ENCODE data around the gene BAHCC1. TPM values are rescaled to one million over a fixed set of nuclear protein-coding genes. Genes with fewer than 3 reads are reported as not detected.

Gene BAHCC1
- total and polyA plus RNA-seq, 9 of the 15 experiments (the other 6 are each of a cell fraction or from before 2014, with no cell fraction given): 0.14 to 26.9 (median 5.0) TPM

DNA sequence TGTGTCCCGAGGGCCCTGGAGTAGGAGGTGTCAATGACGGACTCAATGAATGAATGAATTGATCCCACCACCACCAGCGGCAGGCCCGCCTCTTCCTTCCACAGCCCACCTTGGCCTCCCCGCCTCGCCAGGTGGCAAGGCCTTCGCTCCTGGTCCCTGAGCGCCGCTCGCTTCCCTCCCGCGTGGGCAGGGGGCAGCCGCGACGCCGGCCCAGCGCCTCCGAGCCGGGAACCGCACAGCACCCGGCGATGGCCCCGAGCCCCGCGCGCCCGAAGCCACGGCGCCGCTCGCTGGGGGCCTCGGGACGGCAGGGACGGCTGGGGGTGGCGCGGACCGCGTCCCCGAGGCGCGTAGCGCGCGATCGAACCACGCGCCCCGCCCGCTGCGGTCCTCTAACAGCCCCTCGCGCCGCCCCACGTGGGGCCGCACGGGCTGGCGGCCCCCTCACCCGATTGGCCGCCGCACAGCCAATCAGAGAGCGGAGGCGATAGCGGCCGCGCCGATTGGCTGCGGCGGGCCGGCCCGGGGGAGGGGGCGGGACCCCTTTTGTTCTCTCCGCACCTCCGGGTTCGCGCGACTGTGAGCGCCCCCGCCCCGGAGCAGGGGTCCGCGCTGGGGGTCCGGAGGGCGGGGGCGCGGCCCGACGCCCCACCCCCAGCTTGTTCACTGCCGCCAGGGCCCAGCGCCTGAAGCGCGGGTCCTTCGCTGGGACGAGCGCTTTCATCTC, 86.0 kb downstream of the BAHCC1 start (continued):
- TF ChIP-seq, protein P1, sequence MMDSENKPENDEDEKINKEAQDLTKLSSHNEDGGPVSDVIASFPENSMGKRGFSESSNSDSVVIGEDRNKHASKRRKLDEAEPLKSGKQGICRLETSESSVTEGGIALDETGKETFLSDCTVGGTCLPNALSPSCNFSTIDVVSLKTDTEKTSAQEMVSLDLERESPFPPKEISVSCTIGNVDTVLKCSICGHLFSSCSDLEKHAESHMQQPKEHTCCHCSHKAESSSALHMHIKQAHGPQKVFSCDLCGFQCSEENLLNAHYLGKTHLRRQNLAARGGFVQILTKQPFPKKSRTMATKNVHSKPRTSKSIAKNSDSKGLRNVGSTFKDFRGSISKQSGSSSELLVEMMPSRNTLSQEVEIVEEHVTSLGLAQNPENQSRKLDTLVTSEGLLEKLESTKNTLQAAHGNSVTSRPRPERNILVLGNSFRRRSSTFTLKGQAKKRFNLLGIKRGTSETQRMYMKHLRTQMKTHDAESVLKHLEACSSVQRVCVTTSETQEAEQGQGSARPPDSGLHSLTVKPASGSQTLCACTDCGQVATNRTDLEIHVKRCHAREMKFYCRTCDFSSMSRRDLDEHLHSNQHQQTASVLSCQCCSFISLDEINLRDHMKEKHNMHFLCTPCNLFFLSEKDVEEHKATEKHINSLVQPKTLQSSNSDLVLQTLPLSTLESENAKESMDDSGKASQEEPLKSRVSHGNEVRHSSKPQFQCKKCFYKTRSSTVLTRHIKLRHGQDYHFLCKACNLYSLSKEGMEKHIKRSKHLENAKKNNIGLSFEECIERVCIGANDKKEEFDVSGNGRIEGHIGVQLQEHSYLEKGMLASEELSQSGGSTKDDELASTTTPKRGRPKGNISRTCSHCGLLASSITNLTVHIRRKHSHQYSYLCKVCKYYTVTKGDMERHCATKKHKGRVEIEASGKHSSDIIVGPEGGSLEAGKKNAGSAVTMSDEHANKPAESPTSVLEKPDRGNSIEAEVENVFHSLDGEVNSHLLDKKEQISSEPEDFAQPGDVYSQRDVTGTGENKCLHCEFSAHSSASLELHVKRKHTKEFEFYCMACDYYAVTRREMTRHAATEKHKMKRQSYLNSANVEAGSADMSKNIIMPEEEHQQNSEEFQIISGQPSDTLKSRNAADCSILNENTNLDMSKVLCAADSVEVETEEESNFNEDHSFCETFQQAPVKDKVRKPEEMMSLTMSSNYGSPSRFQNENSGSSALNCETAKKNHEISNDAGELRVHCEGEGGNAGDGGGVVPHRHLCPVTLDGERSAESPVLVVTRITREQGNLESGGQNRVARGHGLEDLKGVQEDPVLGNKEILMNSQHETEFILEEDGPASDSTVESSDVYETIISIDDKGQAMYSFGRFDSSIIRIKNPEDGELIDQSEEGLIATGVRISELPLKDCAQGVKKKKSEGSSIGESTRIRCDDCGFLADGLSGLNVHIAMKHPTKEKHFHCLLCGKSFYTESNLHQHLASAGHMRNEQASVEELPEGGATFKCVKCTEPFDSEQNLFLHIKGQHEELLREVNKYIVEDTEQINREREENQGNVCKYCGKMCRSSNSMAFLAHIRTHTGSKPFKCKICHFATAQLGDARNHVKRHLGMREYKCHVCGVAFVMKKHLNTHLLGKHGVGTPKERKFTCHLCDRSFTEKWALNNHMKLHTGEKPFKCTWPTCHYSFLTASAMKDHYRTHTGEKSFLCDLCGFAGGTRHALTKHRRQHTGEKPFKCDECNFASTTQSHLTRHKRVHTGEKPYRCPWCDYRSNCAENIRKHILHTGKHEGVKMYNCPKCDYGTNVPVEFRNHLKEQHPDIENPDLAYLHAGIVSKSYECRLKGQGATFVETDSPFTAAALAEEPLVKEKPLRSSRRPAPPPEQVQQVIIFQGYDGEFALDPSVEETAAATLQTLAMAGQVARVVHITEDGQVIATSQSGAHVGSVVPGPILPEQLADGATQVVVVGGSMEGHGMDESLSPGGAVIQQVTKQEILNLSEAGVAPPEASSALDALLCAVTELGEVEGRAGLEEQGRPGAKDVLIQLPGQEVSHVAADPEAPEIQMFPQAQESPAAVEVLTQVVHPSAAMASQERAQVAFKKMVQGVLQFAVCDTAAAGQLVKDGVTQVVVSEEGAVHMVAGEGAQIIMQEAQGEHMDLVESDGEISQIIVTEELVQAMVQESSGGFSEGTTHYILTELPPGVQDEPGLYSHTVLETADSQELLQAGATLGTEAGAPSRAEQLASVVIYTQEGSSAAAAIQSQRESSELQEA (IDR thresholded peaks at IDR 0.05; ENCODE audit: low read depth): no peak
- TF ChIP-seq SMARCE1 (IDR thresholded peaks at IDR 0.05): no peak
- no peak for TF ChIP-seq POLR3A (IDR thresholded peaks at IDR 0.05; ENCODE audit: borderline replicate concordance, extremely low read depth, insufficient read depth, insufficient read length)
- TF ChIP-seq, protein P2, sequence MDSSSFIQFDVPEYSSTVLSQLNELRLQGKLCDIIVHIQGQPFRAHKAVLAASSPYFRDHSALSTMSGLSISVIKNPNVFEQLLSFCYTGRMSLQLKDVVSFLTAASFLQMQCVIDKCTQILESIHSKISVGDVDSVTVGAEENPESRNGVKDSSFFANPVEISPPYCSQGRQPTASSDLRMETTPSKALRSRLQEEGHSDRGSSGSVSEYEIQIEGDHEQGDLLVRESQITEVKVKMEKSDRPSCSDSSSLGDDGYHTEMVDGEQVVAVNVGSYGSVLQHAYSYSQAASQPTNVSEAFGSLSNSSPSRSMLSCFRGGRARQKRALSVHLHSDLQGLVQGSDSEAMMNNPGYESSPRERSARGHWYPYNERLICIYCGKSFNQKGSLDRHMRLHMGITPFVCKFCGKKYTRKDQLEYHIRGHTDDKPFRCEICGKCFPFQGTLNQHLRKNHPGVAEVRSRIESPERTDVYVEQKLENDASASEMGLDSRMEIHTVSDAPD (CRISPR knock-in tag; IDR thresholded peaks at IDR 0.05): no peak
- no peak for TF ChIP-seq KAT8 (IDR thresholded peaks at IDR 0.05; ENCODE audit: low read depth)
- TF ChIP-seq SAFB (IDR thresholded peaks at IDR 0.05; ENCODE audit: borderline replicate concordance, low read depth, low read length): peak; percentile 69
- TF ChIP-seq BHLHE40 (IDR thresholded peaks at IDR 0.05; ENCODE audit: low read length): peak; percentile 88
- TF ChIP-seq TOE1 (IDR thresholded peaks at IDR 0.05; ENCODE audit: borderline replicate concordance): no peak
- no peak for TF ChIP-seq TOE1 (CRISPR knock-in tag; IDR thresholded peaks at IDR 0.05; ENCODE audit: borderline replicate concordance, low read depth)
- TF ChIP-seq ZNF707 (CRISPR knock-in tag; conservative IDR thresholded peaks at IDR 0.05): no peak
- no peak for TF ChIP-seq BCOR (IDR thresholded peaks at IDR 0.05)
- TF ChIP-seq ZNF583 (CRISPR knock-in tag; IDR thresholded peaks at IDR 0.05): 0 out of 2 replicates have a peak, but pooled peaks have one; percentile 54
- no peak for TF ChIP-seq ESRRB (CRISPR knock-in tag; IDR thresholded peaks at IDR 0.05; ENCODE audit: borderline replicate concordance)
- TF ChIP-seq JUNB (CRISPR knock-in tag; conservative IDR thresholded peaks at IDR 0.05): no peak
- no peak for TF ChIP-seq GATAD2A (IDR thresholded peaks at IDR 0.05)
- no peak for TF ChIP-seq CSDE1 (IDR thresholded peaks at IDR 0.05)
- TF ChIP-seq CBX5 (IDR thresholded peaks at IDR 0.05; ENCODE audit: borderline replicate concordance, low read depth): no peak
- TF ChIP-seq ZHX1 (conservative IDR thresholded peaks at IDR 0.05; ENCODE audit: low read length): no peak
